Measurements from ENCODE around the gene RNF222. TPM values are rescaled to one million over a fixed set of nuclear protein-coding genes. Genes with fewer than 3 reads are reported as not detected.

RNF222 gene
- total and polyA plus RNA-seq, 9 donors, result not detected

DNA sequence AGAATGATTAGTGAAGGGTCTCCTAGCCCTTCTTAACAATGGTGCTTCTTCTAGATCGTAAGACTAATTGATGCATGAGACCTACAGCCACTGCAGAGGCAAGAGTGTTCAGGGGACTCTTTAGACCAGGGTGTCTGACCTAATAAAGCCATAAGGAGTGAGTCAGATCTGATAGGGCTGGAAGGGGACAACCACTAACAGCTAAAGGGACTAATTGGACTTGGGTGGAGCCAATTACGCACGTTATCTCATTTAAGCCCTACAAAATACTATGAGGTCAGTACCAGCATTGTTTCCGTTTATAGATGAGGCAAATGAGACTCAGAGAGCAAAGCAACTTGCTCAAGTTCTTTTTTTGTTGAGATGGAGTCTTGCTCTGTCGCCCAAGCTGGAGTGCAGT is 14.5 kb upstream of the RNF222 start:
- H3K4me3 ChIP-seq, result no peak overlapping the region
- intact Hi-C loops (cut with DNase I), result loop anchor here in 2 of 4 donors (5.0 to 10.0 kb wide), 2 partner anchors 335 to 373 kb away; no protein-coding TSS in a partner anchor
- no peaks in the 10 kb centered on the region for H3K4me1 ChIP-seq (ENCODE audit: insufficient read depth)
- DNase-seq, result no peak
- WGBS, 3 donors, result 76 to 86% (median 84%) methylated on average over 5 of the region's 5 CpGs
- no peak overlapping the region for H3K27ac ChIP-seq
- no peaks in the 10 kb centered on the region for H3K36me3 ChIP-seq
- no peaks in the 10 kb centered on the region for H3K27me3 ChIP-seq
- no peak for TF ChIP-seq EP300 (IDR thresholded peaks at IDR 0.05)
- TF ChIP-seq CTCF (IDR thresholded peaks at IDR 0.05), result no peak
- TF ChIP-seq POLR2A (IDR thresholded peaks at IDR 0.05), result no peak
- no peaks in the 10 kb centered on the region for H3K9me3 ChIP-seq

DNA sequence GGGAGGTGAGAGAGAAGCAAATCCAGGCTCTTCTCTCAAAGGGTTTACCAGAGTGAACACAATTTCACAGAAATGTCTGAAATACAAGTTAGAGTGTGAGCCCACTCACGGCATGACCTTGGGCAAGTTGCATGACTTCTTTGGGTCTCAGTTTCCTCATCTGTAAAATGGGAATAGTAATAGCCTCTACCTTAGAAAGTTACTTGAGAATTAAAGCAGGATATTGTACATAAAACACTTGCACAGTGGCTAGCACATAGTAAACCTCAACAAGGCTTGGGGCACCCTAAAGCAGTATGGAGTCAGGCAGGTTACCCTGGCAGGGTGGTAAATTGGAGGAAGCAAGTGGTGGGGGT is 13.2 kb upstream of the RNF222 start:
- WGBS, 3 donors, result 74 to 82% (median 80%) methylated on average over 1 of the region's 1 CpG
- Histone ChIP-seq H3K36me3 (no peaks in the 10 kb centered on the region), H3K4me1 (ENCODE audit: insufficient read depth) (no peaks in the 10 kb centered on the region), H3K27ac (no peak overlapping the region), H3K9me3 (no peaks in the 10 kb centered on the region), H3K27me3 (no peaks in the 10 kb centered on the region), H3K4me3 (no peak overlapping the region)
- intact Hi-C loops (cut with DNase I), result loop anchor here in 3 of 4 donors (2.0 to 10.0 kb wide), 4 partner anchors 334 to 374 kb away; partner anchors contain the start of gene CCDC42 (in 1 of the 3)
- DNase-seq, result no peak
- no peak for TF ChIP-seq POLR2A (IDR thresholded peaks at IDR 0.05)
- no peak for TF ChIP-seq EP300 (IDR thresholded peaks at IDR 0.05)
- no peak for TF ChIP-seq CTCF (IDR thresholded peaks at IDR 0.05)

DNA sequence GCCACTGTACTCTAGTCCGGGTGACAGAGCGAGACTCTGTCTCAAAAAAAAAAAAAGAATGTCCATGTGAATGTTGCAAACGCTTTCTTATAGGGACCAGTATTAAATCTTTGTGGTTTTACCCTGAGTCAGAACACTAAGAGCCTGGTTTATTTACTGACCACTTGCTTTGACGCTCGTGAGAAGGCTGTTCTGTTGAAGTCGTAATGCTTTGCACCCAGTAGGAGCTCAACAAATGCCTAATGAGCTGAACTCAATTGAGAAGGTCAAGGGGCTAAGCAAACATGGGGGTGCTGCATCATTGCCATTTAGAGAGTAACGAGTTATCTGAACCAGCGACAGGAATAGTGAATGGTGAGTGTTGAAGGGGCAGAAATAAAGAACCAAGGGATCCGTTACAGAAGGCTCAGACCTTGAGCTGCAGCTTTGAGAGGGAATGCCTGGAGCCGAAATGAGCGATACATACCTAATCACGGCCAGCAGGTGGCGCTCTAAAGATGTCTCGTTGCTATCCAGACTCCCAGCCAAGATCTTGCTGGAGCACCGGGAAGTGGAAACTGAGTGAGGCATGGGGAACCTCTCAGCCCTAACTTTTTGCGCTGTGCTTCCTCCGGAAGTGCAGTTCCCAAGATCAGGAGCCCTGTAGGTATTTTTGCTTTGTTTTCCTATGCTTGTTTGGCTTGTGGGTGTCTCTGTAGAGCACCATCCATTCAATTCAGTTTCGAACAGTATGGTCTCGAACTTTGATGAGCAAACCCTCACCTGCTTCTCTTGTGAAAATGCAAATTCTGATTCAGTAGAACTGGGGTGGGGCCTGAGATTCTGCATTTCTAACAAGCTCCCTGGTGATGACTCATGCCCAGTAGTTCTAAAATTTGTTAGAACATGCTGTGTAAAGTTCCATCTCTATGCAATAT is 12.6 kb upstream of the RNF222 start:
- Histone ChIP-seq H3K36me3 (no peaks in the 10 kb centered on the region), H3K9me3 (no peaks in the 10 kb centered on the region), H3K27me3 (no peaks in the 10 kb centered on the region), H3K4me1 (ENCODE audit: insufficient read depth) (no peaks in the 10 kb centered on the region), H3K27ac (no peak overlapping the region), H3K4me3 (no peak overlapping the region)
- DNase-seq, result peak; percentile 86 to 94 (median 92)
- intact Hi-C loops (cut with DNase I), result loop anchor here in 3 of 4 donors (2.0 to 10.0 kb wide), 4 partner anchors 335 to 375 kb away; partner anchors contain the start of gene CCDC42 (in 1 of the 3)
- WGBS, 3 donors, result 22 to 25% (median 23%) methylated on average over 19 of the region's 19 CpGs
- peak; percentile 71 to 80 (median 80) for TF ChIP-seq CTCF (IDR thresholded peaks at IDR 0.05)
- no peak for TF ChIP-seq EP300 (IDR thresholded peaks at IDR 0.05)

DNA sequence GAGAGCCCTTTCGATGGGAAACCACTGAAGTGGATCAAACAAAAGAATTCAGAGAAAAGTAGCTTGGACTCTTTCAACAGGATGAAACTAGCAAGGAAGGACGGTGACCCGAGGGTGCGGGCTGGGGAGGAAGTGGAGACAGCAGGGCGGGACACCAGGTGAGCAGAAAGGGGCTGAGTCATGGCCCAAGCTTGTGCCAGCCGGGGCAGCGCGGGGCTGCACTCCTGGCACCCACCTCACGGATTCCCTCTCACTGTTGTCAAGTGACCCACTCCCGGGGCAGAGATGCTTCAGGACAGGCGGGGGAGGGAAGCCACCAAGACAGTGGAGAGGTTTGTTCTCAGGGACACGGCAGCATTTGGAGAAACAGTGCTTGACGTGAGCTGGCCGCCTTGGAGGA is 10.7 kb upstream of the RNF222 start:
- H3K4me3 ChIP-seq, result no peak overlapping the region
- intact Hi-C loops (cut with DNase I), result no loop called here
- TF ChIP-seq POLR2A (IDR thresholded peaks at IDR 0.05), result no peak
- TF ChIP-seq EP300 (IDR thresholded peaks at IDR 0.05), result no peak
- TF ChIP-seq CTCF (IDR thresholded peaks at IDR 0.05), result no peak

More for the DNA sequence above, 10.7 kb upstream of the RNF222 start:
- Histone ChIP-seq H3K36me3 (no peaks in the 10 kb centered on the region), H3K27ac (no peak overlapping the region), H3K4me1 (ENCODE audit: insufficient read depth) (no peaks in the 10 kb centered on the region), H3K9me3 (no peaks in the 10 kb centered on the region), H3K27me3 (no peaks in the 10 kb centered on the region)
- 64 to 69% (median 65%) methylated on average over 14 of the region's 14 CpGs for WGBS, 3 donors
- DNase-seq, result no peak

Measured in ovary (tissue), 9 donors.